Astrocyte of the spinal cord (primary cell): Measurements from ENCODE around the gene SGMS1.

ENCODE experiments used
- DNase-seq: peaks from one replicate; pipeline ENCODE4 v3.0.0; 2011; ENCODE audit warnings: low read depth, low spot score
- H3K4me3 ChIP-seq: 2 replicates; pipeline ENCODE4 v1.5.1; 2011; ENCODE audit warnings: low read depth, mild to moderate bottlenecking, low read length, moderate library complexity
- in situ Hi-C: cut with HindIII; loops from 2 replicates; pipeline ENCODE4 v1.10.0; 2017; ENCODE audit warnings: low sequenced_read_pairs
- TF ChIP-seq, protein P1 (sequence below): IDR thresholded peaks from 2 replicates; pipeline ENCODE4 v1.5.1; 2012; ENCODE audit warnings: low read depth, mild to moderate bottlenecking, low read length, inconsistent platforms

SGMS1 gene

GRCh38 chr10:50624413-50624865 lies 683 bp upstream of the SGMS1 start:
- H3K4me3 ChIP-seq, result peak overlapping the region; percentile 77
- in situ Hi-C loops, result no loop called here
- peak; percentile 98 for DNase-seq
- TF ChIP-seq, protein P1, sequence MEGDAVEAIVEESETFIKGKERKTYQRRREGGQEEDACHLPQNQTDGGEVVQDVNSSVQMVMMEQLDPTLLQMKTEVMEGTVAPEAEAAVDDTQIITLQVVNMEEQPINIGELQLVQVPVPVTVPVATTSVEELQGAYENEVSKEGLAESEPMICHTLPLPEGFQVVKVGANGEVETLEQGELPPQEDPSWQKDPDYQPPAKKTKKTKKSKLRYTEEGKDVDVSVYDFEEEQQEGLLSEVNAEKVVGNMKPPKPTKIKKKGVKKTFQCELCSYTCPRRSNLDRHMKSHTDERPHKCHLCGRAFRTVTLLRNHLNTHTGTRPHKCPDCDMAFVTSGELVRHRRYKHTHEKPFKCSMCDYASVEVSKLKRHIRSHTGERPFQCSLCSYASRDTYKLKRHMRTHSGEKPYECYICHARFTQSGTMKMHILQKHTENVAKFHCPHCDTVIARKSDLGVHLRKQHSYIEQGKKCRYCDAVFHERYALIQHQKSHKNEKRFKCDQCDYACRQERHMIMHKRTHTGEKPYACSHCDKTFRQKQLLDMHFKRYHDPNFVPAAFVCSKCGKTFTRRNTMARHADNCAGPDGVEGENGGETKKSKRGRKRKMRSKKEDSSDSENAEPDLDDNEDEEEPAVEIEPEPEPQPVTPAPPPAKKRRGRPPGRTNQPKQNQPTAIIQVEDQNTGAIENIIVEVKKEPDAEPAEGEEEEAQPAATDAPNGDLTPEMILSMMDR, result no peak

GRCh38 chr10:50622706-50623662 lies 772 bp downstream of the SGMS1 start:
- peak overlapping the region; percentile 77 for H3K4me3 ChIP-seq
- DNase-seq, result no peak
- TF ChIP-seq, protein P1, result no peak
- in situ Hi-C loops, result no loop called here

DNA sequence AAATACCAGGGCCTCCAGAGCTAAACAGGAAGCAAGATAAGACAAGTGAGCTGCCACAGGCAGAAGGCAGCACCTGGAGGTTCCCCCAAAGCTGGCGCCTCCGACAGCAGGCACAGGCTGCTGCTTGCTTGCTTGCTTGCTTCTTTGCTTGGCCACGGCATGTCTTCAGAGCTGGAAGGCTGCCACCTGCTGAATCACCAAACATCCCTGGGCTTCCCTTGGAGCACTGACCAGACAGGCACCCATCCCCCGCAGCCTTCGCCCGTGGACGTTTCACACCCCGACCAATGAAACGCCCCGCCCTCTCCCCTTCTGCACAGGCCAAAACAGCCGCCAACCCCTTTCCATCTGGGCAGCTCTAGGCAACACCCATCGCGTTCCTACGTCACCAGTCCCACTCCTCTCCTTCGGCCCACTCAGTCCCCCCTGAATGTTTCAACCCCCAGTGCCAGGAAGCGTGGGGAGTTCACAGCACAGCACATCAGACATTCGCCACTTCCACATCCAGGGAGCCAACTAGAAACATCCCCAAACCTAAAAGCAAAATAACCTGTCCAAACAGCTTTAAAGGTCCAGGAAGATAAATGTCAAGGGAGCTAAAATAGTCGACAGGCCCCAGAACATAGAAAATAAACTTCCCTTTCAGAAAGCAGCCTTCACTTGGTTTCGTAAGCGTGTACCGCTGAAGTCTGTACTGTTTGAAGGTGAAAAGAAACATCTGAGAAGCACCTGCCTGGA lies 1.6 kb downstream of the SGMS1 start:
- peak; percentile 94 for DNase-seq
- TF ChIP-seq, protein P1, result peak; percentile 1
- peak overlapping the region; percentile 77 for H3K4me3 ChIP-seq
- in situ Hi-C loops, result no loop called here

DNA sequence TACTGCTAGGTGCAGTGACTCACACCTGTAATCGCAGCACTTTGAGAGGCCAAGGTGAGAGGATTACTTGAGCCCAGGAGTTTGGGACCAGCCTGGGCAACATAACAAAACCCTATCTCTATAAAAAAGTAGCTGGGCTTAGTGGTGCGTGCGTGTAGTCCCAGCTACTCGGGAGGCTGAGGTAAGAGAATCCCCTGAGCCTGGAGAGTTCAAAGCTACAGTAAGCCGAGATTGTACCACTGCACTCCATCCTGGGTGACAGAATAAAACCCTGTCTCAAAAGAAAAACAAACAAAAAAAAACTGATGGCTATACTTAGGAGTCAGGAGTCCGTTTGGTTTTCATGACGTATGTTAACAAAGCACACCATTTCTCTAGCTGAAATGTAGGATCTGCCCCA lies 2.9 kb downstream of the SGMS1 start:
- in situ Hi-C loops, result no loop called here
- no peak overlapping the region for H3K4me3 ChIP-seq
- DNase-seq, result no peak
- TF ChIP-seq, protein P1, result no peak

DNA sequence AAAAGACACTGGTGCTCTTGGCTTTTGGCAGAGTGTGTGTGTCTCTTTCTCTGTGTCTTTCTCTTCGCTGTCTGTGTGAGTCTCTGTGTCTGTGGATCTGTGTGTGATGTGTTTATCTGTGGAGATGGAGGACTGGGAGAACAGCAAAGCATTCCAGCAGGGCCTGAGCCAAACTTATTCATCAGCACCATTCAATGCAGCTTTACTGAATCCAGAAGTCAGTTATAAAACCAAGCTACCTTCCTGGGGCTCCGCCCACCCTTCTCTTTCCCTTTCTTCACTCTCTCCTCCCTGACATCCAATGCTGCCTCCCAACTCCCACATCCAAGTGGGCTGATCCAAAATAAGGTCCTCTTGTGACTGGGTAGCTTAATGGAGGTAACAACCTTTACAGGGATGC lies 3.9 kb downstream of the SGMS1 start:
- in situ Hi-C loops, result no loop called here
- DNase-seq, result no peak
- TF ChIP-seq, protein P1, result no peak
- no peak overlapping the region for H3K4me3 ChIP-seq

GRCh38 chr10:50619166-50619565 lies 4.6 kb downstream of the SGMS1 start:
- H3K4me3 ChIP-seq, result no peak overlapping the region
- DNase-seq, result no peak
- TF ChIP-seq, protein P1, result no peak
- in situ Hi-C loops, result no loop called here
